NCI-H2107 (cell line): ENCODE measurements around the gene RPUSD2.

ENCODE experiments used
- DNase-seq: peaks from one replicate; lab custom pipeline; 2025; lab: John Stamatoyannopoulos, UW

The RPUSD2 gene

GRCh38 chr15:40623361-40623760 is 54.3 kb downstream of the RPUSD2 start:
- DNase-seq = no peak
